Activated naive CD8-positive, alpha-beta T cell treated with anti-CD3 and anti-CD28 coated beads, Interleukin-2, amount 50 U/mL, for 16 hours (primary cell): ENCODE results near the gene DLL1.
"Not testable (repeated sequence)": the region's sequence is repeated elsewhere in the genome, so short reads cannot be mapped to it uniquely, and the experiment has no call there.

ENCODE experiments used
- DNase-seq: peaks from one replicate; pipeline ENCODE4 v3.0.0-alpha.2; 2020; ENCODE audit warnings: low read depth, low spot score

DLL1 gene

GRCh38 chr6:170268216-170269129, 22.4 kb downstream of the DLL1 start:
- DNase-seq, result no peak

GRCh38 chr6:170267688-170268087, 23.2 kb downstream of the DLL1 start:
- no peak for DNase-seq

GRCh38 chr6:170266061-170266825, 24.6 kb downstream of the DLL1 start:
- no peak for DNase-seq

GRCh38 chr6:170265655-170266054, 25.2 kb downstream of the DLL1 start:
- no peak for DNase-seq

GRCh38 chr6:170264644-170265043, 26.2 kb downstream of the DLL1 start:
- DNase-seq, result not testable (repeated sequence)

GRCh38 chr6:170264086-170264485, 26.8 kb downstream of the DLL1 start:
- DNase-seq, result no peak

- DNase-seq, result no peak
Measured at GRCh38 chr6:170263410-170263809, 27.5 kb downstream of the DLL1 start.

- no peak for DNase-seq
Measured at GRCh38 chr6:170262489-170263088, 28.3 kb downstream of the DLL1 start.

- no peak for DNase-seq
Measured at GRCh38 chr6:170261643-170262488, 29.0 kb downstream of the DLL1 start.

GRCh38 chr6:170260686-170261085, 30.2 kb downstream of the DLL1 start:
- DNase-seq, result no peak

- DNase-seq, result no peak
Measured at GRCh38 chr6:170259278-170259677, 31.6 kb downstream of the DLL1 start.

- no peak for DNase-seq
Measured at GRCh38 chr6:170258407-170258806, 32.5 kb downstream of the DLL1 start.

GRCh38 chr6:170257376-170257775, 33.5 kb downstream of the DLL1 start:
- no peak for DNase-seq

GRCh38 chr6:170256641-170257040, 34.2 kb downstream of the DLL1 start:
- no peak for DNase-seq

GRCh38 chr6:170255426-170256125, 35.3 kb downstream of the DLL1 start:
- DNase-seq, result no peak

- DNase-seq, result no peak
Measured at GRCh38 chr6:170254315-170255213, 36.3 kb downstream of the DLL1 start.

GRCh38 chr6:170253910-170254269, 37.0 kb downstream of the DLL1 start:
- DNase-seq, result no peak

GRCh38 chr6:170253226-170253909, 37.5 kb downstream of the DLL1 start:
- DNase-seq, result no peak
